ENCODE results near the gene SFI1.
"Not testable (repeated sequence)": the region's sequence is repeated elsewhere in the genome, so short reads cannot be mapped to it uniquely, and the experiment has no call there.

Gene SFI1

DNA sequence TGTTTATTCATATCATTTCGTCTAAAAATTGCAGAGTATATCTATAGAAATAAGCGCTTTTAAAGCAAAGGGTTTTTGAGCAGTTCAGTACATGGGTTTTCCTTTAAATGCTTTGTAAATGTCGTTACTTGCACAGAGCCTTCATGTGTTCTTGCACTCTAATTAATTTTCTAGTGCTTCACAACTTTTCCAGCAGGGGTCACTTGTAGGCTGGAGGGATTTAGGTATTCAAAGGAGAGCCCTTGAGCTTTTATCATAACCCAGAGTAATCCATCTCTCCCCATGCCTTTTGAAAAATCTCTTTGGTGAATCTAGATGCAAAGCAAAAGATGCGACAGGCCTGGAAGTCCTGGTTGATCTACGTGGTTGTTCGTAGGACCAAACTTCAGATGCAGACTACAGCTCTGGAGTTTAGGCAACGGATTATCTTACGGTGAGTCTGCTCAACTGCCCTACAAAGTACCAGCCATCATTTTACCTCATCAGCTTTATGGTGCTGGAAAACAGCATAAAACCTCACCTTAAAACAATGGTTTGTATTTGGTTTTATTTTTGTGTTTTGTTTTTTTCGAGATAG is 60.4 kb downstream of the SFI1 start:
- DNase-seq, result no peak

DNA sequence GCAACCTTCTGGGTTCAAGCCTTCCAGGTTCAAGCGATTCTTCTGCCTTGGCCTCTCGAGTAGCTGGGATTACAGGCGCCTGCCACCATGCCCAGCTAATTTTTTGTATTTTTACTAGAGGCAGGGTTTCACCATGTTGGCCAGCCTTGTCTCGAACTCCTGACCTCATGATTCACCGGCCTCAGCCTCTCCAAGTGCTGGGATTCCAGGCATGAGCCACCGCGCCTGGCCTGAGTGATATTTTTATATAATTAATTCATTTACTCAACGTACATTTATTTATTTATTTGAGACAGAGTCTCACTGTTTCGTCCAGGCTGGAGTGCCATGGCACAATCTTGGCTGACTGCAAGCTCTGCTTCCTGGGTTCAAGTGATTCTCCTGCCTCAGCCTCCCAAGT is 62.2 kb downstream of the SFI1 start:
- not testable (repeated sequence) for DNase-seq

- DNase-seq, result peak; percentile 16 to 28
Observed at GRCh38 chr22:31561238-31561887, 65.0 kb downstream of the SFI1 start.

DNA sequence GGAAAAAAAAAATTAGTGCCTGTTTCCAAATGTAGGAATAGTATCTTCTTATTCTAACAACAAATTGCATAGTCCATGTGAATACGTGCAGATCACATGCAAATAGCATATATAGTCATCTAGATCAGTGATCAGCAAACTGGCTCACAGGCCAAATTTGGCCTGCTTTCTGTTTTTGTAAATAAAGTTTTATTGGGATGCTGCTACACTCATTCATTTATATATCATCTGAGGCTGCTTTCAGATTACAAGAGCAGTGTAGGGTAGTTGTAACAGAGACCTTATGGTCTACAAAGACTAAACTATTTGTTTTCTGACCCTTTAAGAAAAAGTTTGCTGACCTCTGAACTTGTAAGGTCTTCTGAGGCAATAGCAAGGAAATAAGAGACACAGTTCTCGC is 65.6 kb downstream of the SFI1 start:
- DNase-seq, result no peak

DNA sequence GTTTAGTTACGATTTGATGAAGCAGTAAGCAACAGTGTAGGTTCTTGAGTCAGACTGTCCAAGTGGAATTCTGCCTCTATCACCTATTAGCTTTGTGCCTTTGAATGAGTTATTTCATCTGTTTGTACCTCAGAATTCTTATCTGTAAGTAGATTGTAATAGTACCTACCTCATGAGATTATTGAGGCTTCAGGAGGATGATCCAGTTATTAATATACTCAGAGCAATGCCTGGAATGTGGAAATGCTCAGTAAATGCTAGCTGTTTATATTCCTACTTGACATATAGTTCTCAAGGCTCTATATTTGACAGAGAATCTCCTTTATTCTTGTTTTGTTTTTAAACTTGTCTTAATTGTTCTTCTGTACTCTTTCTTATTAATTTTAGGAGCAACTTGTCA is 70.1 kb downstream of the SFI1 start:
- no peak for DNase-seq

DNA sequence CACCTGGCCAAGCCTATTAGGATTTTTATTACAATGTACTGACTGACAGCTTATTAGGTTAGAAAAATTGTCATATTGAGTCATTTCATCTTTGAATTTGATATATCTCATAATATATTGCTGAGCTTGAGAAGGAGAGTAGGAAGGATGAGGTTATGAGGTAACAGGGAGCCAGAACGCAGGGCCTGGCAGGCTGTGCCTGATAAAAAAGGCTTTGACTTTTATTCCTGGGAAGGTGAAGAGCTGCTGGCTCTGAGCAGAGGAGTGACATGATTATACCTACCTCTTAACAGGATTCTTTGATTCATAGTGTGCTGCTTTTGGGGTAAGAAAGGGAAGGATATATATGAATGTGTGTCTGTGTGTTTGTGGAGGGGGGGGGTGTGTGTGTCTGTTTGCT is 70.9 kb downstream of the SFI1 start:
- DNase-seq, result no peak

DNA sequence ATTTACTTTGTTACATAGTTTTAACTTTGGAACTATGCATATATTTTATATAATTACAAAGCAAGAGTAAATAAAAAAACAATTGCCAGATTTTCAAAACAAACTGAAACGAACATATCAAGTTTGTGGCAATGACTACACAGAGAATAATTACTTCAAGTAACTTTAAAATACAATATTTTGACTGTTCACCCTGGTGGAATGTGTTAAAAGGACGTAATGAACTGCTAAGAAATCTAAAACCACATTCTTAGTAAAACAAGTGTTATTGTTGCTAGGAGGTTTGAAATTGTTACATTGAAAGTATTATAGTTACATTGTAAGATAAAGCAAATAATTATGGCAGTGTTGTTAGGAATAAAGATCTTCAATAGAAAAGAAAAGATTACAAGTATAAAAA is 71.4 kb downstream of the SFI1 start:
- DNase-seq, result no peak

- DNase-seq, result no peak
Observed at GRCh38 chr22:31569126-31569525, 72.8 kb downstream of the SFI1 start.

- no peak for DNase-seq
Observed at GRCh38 chr22:31572939-31573338, 76.6 kb downstream of the SFI1 start.

GRCh38 chr22:31574055-31574670 is 77.8 kb downstream of the SFI1 start:
- no peak for DNase-seq

- DNase-seq, result no peak
Observed at GRCh38 chr22:31575190-31575589, 78.9 kb downstream of the SFI1 start.

DNA sequence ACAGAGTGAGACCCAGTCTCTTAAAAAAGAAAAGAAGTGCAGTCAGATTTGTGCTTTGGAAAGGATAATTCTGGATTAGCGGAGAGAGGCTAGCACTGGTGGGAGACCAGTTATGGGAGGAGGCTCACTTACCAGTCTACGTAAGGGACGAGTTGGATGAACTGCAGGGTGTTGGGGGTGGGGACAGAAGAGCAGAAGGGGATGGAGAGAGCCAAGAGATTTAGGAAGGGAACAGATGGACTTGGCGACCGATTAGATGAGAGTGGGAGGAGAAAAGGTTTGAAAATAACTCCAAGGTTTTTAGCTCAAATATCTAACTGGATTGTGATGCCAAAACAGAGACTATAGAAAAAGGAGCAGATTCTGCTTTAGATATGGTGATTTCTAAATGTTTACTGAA is 81.4 kb downstream of the SFI1 start:
- no peak for DNase-seq

- no peak for DNase-seq
Observed at GRCh38 chr22:31578171-31578570, 81.8 kb downstream of the SFI1 start.

DNA sequence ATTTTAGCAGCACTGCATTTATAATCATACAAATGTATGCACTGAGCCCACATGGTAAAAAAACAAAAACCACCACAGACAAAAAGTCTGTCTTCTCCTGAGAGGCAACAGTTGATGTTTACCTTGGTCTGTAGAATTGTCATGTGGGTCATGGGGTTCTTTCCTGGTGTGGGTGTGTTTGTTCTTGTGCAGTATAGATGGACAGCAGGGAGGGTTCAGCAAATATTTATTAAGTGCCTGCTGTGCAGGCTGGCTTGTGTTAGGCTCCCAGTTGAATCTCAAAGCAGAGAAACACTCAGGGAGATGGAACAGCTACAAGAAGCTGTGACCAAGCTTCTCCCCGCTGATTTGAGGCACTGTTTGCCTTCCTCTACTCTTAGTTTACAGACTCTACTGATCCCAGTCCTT is 83.5 kb downstream of the SFI1 start:
- DNase-seq, result no peak

GRCh38 chr22:31583861-31584485 is 87.6 kb downstream of the SFI1 start:
- no peak for DNase-seq

DNA sequence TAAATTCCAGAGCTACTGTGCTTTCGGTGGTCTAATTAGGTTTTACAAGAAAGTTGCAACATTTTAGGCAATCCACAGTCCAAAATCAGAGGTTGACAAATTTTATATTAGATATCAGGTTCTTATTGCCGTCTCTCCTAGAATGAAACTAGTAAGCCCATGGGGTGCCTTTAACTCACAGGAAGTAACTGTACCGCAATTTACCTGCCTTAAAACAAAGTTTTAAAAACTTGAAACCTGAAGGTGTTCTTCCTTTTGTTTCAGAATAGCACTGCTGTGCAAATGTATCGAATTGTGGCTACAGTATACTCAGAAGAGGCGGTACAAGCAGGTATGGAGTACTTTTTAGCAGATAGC is 88.4 kb downstream of the SFI1 start:
- DNase-seq, result no peak

DNA sequence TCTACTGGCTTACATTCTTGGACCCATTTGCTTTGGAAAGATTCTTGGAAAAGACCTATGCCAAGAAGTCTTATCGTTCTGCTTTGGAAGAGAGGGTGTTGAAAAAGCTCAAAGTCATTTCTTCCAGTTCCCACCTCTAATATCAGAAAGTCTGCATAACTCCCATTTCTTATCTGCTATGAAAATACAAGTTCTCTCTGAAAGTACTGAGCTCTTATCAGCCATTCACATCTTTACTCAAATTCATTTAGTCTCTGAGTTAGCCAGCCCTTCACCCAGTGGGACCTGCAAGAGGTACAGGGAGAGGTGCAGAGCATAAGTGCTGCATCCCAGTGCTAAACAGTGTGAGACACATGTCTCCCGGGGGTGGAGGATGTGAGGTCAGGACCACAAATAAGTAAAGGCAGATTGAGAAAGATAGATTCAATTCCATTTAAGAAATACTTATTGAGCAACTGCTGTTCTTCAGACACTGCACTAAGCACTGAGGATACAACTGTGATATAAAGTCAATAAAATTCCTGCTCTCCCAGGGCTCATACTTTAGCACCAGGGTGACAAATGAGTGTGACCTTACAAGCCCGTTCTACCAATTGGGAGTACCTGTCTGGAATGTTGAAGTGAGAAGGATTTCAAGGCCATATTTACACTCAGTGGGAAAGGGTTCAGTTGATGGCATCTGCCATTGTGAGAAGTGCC is 89.0 kb downstream of the SFI1 start:
- no peak for DNase-seq

DNA sequence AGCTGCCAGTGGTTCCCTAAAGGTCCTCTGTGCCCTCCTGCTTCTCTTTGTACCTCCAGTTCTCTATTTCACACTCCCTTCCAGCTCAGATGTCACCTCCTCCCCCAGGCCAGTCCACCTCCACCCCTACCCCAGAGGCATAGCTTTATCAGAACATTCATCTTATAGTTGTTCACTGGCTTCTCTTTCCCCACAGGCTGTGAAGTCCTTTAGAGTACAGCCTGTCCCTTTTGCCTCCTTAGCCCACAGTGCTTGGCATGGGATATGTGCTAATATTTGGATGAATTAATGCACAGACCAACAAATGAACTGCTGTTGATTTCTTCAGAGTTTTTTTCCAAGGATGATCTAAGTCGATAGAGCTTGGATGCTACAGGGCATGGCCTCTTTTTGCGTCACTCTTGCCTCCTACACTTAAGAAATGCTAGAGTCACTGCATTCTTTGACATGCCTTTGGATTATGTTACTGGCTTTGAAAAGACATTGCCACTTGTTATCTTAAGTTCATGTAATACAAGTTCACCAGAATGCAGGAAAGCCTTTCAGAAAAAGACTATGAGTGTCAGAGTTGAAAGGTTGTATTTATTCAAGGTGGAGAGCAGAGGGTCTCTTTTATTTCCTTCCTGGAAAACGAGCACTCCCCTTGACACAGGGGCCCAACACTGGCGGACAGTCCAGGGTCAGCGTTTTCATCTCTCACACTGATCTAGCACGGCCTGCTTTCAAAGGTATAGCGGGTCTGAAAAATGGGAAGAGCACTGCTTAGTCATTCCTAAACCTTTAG is 90.0 kb downstream of the SFI1 start:
- DNase-seq, result no peak

DNA sequence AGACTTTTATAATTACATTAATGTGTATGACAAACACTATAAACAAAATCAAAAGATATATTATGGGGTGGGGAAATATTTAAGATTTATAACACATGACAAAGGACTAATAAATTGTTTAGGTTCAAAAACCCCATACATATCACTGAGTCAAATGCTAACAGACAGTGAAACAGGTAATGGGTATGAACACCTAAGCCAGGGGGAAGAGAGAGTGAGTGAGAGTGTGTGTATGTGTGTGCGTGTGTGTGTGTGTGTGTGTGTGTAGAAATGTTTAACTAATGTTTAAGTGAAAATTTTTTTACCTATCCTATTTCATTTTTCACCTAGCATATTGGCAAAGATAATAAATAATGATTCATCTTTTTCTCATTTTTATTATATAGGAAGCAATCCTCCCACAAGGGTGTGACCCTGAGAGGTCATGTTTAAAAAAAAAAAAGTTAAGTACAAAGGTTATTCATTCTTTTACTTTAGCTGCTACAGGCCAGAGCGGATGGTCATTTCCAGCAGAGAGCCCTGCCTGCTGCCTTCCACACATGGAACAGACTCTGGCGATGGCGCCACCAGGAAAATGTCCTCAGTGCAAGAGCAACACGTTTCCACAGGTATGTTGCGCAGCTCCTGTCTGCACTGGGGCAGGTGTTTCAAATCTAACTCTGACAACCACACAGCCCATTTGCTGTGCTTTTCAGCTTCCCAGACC is 92.8 kb downstream of the SFI1 start:
- DNase-seq, result no peak

GRCh38 chr22:31590161-31590560 is 93.8 kb downstream of the SFI1 start:
- not testable (repeated sequence) for DNase-seq

GRCh38 chr22:31595271-31595670 is 98.9 kb downstream of the SFI1 start:
- no peak for DNase-seq

GRCh38 chr22:31602259-31602952 is 106.1 kb downstream of the SFI1 start:
- DNase-seq, result no peak

Data from NCI-H187 (cell line).